Hippocampal formation (tissue), 2 donors: ENCODE results near the gene SLC19A2.

Experiments used
- DNase-seq, 2 donors: peaks; one replicate each; lab custom pipeline; 2025; lab: John Stamatoyannopoulos, UW

The SLC19A2 gene

DNA sequence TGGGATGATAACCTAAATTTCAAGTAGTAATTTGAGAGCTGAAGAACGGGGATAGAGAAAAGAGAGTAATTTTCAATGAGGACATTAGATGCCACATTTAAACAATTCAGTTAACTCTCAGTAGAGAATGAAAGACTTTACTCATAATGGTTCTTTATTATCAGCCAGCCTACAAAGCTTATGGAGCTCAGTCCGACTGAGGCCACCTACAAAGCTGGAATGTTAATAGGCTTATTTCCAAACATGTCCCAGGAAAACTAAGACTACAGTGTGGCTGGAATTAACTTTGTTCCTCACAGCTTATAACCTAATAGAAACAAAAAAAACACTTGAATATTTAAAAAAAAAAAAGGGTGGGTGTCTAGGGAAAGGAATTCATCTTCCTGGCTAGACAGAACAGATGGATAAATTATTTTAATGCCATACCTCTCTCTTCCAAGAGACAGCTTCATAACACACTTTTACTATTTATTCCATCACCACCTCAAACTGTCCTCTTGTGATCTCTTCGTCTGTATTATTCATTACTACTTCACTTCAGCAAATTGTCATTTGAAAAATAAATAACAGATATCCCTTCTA is 9.8 kb downstream of the SLC19A2 start:
- DNase-seq, result no peak

DNA sequence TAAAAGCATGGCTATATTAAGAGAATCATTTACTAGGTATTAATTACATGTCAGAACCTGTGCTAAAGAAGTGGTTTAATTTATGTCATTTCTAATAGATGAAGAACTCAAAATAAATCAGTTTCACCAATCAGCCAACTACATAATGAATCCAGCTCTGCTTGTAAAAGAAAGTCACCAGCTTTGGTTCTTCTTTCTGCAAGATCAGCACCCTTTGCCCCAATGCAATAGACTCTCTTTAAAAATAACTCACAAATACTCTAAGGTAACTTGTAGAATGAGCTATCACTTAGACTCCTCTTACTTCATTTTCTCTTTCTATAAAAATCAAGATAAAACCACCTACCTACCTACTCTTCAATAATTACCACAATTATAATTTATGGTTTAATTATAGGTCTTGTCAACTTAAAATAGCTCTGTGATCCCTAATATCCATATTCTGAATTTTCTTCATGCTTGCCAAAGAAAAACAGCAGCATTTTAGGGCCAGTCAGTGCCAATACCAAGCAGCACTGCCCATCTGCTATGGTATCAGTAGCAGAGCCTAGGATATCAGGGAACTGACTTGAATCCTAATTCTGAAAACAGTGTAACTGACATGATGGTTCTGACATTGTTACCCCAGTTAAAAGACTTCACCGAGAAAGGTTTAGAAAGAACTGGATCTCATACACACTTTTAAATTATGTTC is 11.3 kb downstream of the SLC19A2 start:
- DNase-seq, result no peak

DNA sequence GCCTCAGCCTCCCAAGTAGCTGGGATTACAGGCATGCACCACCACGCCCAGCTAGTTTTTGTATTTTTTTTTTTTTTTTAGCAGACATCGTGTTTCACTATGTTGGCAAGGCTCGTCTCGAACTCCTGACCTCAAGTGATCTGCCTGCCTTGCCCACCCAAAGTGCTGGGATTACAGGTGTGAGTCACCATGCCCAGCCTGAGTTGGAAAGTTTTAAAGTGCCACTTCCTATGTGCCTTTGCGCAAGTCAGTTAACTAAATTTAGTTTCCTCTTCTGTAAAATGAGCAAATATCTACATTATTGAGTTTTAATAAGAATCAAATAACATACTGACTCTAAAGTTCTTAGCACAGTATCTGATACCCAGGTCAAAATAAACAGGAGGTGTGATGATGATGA is 12.4 kb downstream of the SLC19A2 start:
- DNase-seq, result no peak

DNA sequence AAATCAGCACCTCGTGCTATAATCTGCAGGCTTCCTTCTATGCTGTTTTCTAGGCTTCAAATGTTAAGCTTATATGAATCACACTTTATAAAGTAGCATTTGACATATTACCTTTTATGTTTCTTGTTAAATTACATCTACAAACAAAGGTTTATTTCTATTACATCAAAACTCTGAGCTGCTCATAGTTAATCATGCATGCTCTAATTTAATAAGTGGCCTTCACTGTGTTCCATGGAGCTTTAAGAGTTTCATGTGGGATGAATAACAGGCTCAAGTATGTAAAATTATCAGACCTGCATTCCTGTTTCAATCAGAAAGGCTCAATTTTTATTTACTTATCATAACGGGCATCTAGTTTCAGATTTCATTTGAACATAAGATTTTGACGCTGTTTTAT is 13.0 kb downstream of the SLC19A2 start:
- no peak for DNase-seq

DNA sequence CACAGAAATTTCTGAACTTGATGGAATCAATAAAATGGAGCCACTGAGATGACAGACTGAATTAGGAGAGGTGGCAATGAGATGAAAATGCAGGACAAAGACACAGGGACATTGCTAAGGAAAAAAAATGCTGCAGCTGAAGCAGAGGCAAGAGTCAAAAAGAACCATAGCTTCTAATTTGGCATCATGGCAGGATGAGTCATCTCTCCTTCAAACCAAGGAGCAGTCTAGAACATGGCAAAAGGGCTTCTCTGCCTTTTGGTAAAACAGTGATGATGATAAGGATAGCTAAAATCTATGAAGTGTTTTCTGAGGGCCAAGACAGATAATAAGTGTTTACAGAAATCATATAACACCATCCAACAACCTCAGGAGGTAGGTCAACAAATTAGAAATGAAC is 16.8 kb downstream of the SLC19A2 start:
- no peak for DNase-seq

DNA sequence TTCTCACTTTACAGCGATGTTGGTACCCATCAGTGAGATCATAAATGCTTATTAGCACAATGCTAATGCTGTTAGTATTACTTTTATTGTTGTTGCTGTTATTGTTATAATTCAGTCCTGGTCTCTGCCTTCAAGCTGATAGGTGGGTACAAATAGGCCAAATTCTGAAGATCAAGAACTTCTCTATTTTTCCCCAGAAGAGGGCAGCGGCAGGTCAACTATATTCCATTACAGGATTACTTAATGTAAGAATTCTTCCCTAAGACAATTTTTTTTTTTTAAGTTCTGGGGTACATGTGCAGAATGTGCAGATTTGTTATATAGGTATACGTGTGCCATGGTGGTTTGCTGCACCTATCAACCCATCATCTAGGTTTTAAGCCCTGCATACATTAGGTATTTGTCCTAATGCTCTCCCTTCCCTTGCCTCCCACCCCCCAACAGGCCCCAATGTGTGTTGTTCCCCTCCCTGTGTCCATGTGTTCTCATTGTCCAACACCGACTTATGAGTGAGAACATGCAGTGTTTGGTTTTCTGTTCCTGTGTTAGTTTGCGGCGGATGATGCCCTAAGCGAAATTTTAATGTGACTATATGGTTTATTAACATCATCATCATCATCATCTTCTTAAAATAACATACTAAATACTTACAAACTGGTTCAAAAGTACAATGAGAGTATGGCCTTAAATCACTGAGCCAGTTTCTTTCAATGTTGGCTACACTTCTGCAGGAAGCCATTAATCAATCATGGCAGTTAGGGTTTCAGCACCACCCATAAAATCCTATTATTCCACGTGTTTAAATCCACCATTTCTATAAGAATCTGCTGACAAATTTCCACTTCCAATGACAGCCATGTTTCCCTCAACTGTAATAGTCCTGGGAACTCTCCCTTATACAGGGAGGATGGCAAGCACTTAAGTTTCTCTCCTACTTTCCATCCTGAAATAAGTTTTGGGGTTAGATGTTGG is 19.2 kb downstream of the SLC19A2 start:
- DNase-seq, result no peak

DNA sequence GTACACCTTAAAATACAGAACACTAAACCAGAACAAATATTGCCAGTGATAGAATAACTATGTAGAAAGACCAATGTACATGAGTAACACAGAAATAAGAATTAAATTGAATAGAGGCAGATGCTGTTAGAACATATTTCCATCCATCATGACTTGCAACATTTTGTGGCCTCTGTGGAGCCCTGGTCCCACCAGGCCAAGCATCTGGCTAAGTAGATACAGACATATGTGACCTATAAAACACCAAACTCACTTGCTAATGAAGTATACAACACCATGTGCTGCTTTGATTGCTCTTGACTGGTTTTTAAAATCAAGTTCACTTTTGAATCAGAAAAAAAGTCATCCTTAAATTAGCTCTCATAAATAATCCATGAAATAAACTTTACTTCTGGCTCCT is 20.5 kb downstream of the SLC19A2 start:
- DNase-seq, result no peak

DNA sequence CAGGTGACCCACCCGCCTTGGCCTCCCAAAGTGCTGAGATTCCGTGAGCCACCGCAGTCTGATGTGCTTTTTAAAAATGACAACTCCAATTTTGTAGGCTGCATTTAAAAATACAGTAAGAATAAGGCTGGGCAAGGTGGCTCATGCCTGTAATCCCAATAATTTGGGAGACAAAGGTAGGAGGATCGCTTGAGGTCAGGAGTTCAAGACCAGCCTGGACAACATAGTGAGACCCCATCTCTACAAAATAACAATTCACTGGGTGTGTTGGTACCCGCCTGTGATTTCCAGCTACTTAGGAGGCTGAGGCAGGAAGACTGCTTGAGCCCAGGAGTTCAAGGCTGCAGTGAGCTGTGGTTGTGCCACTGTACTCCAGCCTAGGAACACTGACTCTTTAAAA is 23.4 kb downstream of the SLC19A2 start:
- DNase-seq, result no peak

DNA sequence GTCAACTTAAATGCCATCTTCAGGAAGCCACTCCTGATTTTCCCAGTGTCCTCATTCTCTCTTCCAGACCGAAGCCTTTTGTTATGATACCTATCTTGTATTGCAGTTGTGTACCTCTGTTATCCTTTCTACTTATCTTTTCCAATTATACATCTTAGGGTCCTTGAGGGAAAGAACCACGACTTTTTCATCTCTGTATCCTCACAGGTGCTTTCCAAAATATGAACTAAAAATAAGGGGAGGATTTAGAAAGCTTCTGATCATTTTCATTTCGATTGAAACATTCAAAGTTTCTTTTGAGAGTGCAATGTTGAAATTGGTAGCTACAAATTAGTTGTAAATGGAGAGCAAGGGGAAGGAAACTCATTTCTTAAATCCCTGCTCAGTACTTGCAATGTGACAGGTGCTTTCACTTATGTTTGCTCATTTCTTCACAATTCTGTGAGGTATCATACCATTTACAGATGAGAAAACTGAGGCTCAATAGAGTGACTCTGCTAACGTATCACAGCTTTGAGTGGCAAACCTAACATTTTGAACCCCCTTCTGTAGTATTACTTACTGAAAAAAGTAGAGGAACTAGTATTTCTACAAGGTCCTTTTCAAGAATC is 24.2 kb downstream of the SLC19A2 start:
- no peak for DNase-seq

DNA sequence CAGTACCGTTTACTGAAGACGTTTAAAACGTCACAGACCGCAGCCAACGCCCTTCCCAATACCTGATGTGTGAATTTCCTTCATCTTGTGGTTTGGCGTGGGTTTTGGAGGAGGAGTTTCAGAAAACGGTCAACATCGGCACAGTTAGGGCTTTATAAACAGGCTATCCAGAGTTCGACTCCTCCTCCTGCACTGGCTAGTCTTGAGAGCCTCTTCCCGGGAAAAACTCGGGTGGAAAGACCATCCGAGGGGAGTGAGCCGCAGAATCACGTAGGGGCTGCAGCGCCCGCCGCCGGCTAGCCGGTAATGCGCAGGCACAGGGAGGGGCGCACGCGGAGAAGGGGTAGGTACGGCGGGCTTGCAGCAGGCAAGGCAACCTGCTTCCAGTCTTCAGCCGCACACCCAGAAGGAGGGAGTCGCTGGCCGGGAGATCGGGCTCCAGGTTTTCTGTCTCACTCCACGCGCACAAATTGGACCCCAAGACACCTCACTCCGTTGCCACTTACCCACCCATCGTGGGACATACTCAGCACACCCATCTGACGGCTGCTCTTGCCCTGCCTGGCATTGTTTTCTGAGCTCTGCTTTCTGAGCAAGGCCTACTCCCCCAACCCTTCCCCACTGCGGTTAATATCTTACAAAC is 25.4 kb downstream of the SLC19A2 start:
- DNase-seq, result no peak

DNA sequence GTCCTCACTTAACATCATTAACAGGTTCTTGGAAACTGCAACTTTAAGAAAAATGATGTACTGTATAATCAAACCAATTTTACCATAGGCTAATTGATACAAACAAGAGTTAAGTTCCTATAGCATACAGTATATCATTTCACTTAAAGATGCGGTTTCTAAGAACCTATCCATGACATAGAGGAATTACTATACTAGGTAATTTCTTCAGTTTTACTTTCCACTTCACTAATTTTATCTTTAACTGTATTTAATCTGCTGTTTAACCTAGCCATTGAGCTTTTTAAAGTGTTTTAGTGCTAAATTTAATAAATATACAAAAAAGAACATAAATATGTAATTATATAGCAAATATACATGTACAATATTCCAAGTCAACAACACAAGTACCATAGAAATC is 28.3 kb downstream of the SLC19A2 start:
- no peak for DNase-seq

DNA sequence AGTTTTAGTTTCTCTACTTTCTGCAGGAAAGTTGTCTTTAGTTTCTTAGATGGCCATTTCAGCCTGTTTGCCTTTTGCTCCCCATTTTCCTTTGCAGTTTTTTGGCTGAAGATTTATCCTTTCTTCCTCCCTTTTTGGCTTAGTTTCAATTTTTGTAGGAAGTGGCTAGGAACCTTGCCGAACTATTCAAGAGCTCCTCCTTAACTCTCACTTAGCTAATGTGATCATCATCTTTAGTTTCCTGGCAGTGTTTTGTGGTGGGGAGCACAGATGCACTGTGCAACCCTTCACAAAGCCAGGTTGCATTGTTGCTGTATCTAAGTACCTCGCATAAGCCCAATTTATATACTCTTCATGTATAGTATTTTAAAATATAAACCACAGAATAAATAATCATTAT is 29.7 kb downstream of the SLC19A2 start:
- DNase-seq, result no peak

DNA sequence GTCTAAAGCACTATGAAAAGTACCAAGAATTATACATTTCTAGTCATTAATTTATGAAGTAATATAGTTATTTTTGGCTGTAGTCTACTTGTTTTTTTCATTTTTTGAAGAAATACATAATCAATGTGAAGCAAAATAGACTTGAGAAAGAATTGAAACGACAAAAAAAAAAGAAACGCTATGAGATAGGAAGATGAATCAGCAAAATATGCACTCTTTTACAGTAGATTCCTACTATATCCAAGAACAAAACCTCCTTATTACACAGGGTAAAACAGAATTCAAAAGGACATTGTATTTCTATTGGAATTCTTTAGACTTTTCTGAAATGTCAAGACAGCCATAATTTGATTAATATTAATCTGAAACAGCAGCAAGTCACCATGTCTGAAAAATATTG is 32.8 kb downstream of the SLC19A2 start:
- DNase-seq, result no peak

DNA sequence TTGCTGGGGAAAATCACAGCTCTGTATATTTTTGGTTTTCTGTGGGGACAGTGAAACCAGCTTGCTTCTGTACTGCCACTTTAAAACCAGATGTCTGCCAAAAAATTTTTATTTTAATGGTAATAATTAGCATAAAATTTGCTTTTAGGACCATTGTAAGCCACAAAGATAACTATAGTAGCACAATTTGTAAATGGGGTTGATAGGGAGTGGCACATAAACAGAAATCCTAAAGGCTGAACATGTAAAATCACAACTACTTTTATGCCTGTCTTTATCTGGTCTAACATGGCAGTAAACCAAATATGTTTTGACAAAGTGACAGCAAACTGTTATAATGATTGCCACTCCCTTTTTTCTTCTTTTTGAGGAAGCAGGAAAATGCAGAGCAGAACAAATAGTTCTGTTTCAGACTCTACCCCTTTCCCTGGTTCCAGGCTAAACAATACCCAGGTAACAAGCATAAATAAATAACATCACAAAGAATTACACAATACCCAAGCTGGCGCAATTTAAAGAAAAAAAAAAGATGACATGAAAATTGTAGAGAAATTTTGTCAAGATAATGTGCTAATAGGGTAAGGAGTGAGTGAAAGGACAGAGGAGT is 34.4 kb downstream of the SLC19A2 start:
- DNase-seq, result no peak

DNA sequence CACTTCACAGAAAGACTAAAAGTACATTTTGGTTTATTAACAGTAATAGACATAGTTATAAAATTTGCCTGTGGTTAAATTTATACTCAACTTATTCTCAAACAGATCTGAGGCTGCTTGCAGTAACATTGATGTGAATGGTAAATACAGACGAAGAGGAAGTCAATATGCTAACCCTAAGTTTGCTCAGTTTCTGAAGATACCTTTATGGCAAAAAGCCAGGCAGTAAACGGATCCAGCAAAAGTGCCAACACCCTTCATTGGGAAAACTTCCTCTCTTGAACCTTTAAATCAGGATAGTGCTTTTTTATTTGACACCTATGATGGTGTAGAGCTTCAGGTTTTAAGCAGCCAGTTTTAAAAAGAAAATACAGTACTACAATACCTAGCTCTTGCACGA is 41.8 kb downstream of the SLC19A2 start:
- no peak for DNase-seq

DNA sequence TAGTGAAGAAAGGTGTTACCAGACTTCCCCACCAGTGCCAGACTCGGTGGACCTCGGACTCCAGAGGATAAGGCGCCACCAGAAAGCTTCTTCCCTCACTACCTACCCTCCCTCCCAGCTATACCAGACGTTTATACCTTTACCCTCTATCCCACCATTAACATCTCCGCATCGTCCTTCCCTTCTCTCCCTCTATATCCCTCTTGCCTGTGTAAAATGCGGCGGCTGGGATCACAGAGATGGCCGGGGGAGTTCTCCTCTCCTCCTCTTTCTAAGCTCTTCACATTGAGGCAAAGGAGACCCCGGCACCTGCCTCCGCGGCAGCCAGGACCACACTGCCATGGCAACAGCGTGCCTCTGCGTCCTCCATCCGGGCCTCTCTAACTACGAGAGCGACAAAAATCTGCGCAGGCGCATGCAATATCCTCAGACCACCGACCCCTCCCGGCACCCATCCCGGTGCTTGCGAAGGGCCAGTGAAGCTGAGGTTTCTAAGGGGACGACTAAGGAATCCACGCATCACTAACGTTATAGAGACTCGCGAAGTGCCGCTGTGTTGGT is 58.6 kb downstream of the SLC19A2 start, which contains the start of gene CCDC181:
TSS of gene CCDC181 (minus strand) at position 394 of the 561 bp plus-strand sequence. CDS start 2,547 bp downstream, outside the sequence.
- peak; percentile 60 to 63 for DNase-seq

DNA sequence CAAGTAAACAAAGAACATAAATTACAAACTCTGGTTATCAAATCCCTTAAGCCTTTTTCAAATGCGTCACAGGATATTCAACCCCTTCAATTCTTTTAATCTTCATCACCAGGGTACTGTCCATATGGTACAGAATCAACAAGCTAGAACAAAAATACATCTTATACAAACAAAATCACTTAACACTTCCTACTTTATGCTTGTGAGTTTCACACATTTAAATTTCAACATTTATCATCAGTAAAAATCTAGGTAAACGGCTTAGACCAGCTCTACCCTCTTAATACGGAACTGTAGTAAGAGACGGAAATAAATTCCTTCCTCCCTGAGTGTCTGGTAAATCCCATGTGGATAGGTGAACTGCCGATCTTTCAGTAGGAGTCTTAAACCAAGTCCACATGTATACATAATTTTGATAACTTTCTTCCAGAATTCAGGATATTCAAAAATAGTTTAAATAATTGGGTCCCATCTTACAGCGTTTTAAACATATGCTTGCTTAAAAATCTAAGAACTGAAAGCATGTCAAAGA is 59.5 kb downstream of the SLC19A2 start:
- no peak for DNase-seq

DNA sequence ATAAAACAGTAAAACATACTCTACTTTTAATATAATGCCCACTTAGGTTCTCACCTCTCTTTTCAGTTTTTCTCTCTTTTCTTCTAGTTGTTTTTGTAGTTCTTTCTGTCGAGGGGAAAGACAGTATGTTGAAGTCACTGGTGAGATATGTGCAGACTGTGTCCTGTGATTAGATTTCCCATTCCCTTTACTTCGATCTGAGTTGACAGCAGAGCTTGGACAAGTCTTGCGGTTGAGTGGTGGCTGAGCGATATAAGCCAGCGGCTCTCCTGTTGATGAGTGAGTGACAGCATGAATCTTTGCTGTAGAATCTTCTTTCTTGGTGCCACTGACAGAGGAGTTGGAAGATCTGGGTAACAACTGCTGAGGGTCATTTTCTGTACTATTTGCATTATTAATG is 64.4 kb downstream of the SLC19A2 start:
- DNase-seq, result no peak

DNA sequence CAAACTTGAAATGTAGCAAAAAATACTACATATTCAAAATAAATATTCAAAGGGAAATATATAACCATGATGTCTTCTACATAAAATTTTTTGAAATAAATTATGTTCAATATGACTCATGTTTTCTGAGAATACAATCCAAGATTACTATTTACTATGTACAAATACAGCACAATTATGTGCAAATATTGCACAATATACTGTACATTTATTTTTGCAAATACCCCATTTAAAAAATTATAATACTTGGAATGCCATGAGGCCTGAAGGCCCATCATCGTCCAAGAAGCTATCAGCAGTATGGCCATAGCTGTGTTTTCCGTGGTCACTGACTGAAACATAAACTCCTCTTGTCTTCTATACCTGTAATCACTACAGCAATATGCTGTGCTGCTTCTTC is 70.8 kb downstream of the SLC19A2 start:
- no peak for DNase-seq
